Neutrophil (primary cell): ENCODE results near the gene GASK1B.

Experiments used
- H3K27ac ChIP-seq: fragments of 200-600 bp; sonication (generic); 2 replicates; pipeline ENCODE4 v1.5.1; 2016; ENCODE audit warnings: mild to moderate bottlenecking, moderate library complexity
- H3K27me3 ChIP-seq: fragments of 200-600 bp; sonication (generic); 2 replicates; pipeline ENCODE4 v1.6.0; 2016; ENCODE audit warnings: mild to moderate bottlenecking
- H3K36me3 ChIP-seq: fragments of 200-600 bp; sonication (generic); 2 replicates; pipeline ENCODE4 v1.5.1; 2017
- H3K4me1 ChIP-seq, 2 experiments: fragments of 200-600 bp in 1 of 2; sonication (generic) in 1 of 2; 1 replicate in 1 of 2; 2 replicates in 1 of 2; pipeline versions ENCODE4 v1.5.1 to v1.6.1; 2013 to 2016; ENCODE audit warnings: low read depth in 1 of 2, low read length in 1 of 2, mild to moderate bottlenecking in 1 of 2, moderate library complexity in 1 of 2; ENCODE audit not compliant: control insufficient read depth in 1 of 2, insufficient read depth in 1 of 2
- H3K4me3 ChIP-seq, 2 experiments: fragments of 200-600 bp in 1 of 2; sonication (generic) in 1 of 2; 1 replicate in 1 of 2; 2 replicates in 1 of 2; pipeline ENCODE4 v1.5.1; 2013 to 2016; ENCODE audit warnings: low read depth in 1 of 2, low read length in 1 of 2, mild to moderate bottlenecking in 1 of 2, moderate library complexity in 1 of 2
- H3K9me3 ChIP-seq: fragments of 200-600 bp; sonication (generic); 2 replicates; pipeline ENCODE4 v1.5.1; 2016
- TF ChIP-seq, protein P1 (sequence below): fragments of 200-600 bp; sonication (generic); IDR thresholded peaks from 2 replicates; pipeline ENCODE4 v1.5.1; 2016; ENCODE audit warnings: antibody characterized with exemption

Gene GASK1B

GRCh38 chr4:158164768-158165213 lies 8.0 kb downstream of the GASK1B start:
- no peak overlapping the region for H3K4me3 ChIP-seq

GRCh38 chr4:158163941-158164767 lies 8.7 kb downstream of the GASK1B start:
- Histone ChIP-seq H3K4me3 (no peak overlapping the region), H3K36me3 (no peaks in the 10 kb centered on the region), H3K4me1 (no peaks in the 10 kb centered on the region), H3K27ac (no peak overlapping the region), H3K27me3 (peaks cover under 1% of the 10 kb centered on the region), H3K9me3 (no peaks in the 10 kb centered on the region)
- TF ChIP-seq, protein P1, sequence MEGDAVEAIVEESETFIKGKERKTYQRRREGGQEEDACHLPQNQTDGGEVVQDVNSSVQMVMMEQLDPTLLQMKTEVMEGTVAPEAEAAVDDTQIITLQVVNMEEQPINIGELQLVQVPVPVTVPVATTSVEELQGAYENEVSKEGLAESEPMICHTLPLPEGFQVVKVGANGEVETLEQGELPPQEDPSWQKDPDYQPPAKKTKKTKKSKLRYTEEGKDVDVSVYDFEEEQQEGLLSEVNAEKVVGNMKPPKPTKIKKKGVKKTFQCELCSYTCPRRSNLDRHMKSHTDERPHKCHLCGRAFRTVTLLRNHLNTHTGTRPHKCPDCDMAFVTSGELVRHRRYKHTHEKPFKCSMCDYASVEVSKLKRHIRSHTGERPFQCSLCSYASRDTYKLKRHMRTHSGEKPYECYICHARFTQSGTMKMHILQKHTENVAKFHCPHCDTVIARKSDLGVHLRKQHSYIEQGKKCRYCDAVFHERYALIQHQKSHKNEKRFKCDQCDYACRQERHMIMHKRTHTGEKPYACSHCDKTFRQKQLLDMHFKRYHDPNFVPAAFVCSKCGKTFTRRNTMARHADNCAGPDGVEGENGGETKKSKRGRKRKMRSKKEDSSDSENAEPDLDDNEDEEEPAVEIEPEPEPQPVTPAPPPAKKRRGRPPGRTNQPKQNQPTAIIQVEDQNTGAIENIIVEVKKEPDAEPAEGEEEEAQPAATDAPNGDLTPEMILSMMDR = no peak

More at GRCh38 chr4:158164768-158165213, 8.0 kb downstream of the GASK1B start:
- Histone ChIP-seq H3K27ac (no peak overlapping the region), H3K27me3 (peaks cover 7% of the 10 kb centered on the region), H3K36me3 (no peaks in the 10 kb centered on the region), H3K9me3 (no peaks in the 10 kb centered on the region), H3K4me1 (peaks cover 0 to 3% of the 10 kb centered on the region in 2 experiments)
- TF ChIP-seq, protein P1 = no peak

- Histone ChIP-seq H3K27ac (no peak overlapping the region), H3K27me3 (no peaks in the 10 kb centered on the region), H3K4me3 (no peak overlapping the region), H3K4me1 (no peaks in the 10 kb centered on the region), H3K9me3 (no peaks in the 10 kb centered on the region), H3K36me3 (no peaks in the 10 kb centered on the region)
- TF ChIP-seq, protein P1 = no peak
Measured at GRCh38 chr4:158162631-158163030, 10.2 kb downstream of the GASK1B start.

- Histone ChIP-seq H3K4me1 (no peaks in the 10 kb centered on the region), H3K4me3 (no peak overlapping the region), H3K9me3 (no peaks in the 10 kb centered on the region), H3K27me3 (no peaks in the 10 kb centered on the region), H3K27ac (no peak overlapping the region), H3K36me3 (no peaks in the 10 kb centered on the region)
- TF ChIP-seq, protein P1 = no peak
Measured at GRCh38 chr4:158161551-158162354, 11.1 kb downstream of the GASK1B start.

- H3K27ac ChIP-seq = no peak overlapping the region
Measured at GRCh38 chr4:158159718-158160094, 13.1 kb downstream of the GASK1B start.

More at GRCh38 chr4:158159718-158160094, 13.1 kb downstream of the GASK1B start:
- Histone ChIP-seq H3K9me3 (no peaks in the 10 kb centered on the region), H3K4me3 (no peak overlapping the region), H3K4me1 (no peaks in the 10 kb centered on the region), H3K36me3 (no peaks in the 10 kb centered on the region), H3K27me3 (no peaks in the 10 kb centered on the region)
- TF ChIP-seq, protein P1 = no peak
